ENCODE data around the gene TSPAN12.

TSPAN12 gene

DNA sequence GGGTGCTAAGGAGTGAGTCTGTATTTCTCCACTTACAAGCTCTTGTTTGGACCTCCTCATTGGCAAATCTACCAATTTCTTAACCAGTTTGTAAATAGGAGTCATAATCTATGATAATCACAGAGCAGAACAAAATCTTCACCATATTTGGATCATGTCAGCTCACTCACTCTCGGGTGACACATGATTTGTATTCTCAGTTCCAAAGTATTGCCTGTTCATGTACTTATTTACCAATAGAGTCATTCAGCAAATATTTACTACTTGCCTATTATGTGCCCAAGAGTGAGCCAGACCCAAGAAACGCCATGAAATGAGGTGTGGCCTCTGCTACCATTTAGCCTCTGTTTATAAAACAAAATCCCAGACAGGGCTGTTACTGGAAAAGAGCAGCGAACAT, 114.8 kb downstream of the TSPAN12 start:
- no peak for DNase-seq (ENCODE audit: low read depth)

DNA sequence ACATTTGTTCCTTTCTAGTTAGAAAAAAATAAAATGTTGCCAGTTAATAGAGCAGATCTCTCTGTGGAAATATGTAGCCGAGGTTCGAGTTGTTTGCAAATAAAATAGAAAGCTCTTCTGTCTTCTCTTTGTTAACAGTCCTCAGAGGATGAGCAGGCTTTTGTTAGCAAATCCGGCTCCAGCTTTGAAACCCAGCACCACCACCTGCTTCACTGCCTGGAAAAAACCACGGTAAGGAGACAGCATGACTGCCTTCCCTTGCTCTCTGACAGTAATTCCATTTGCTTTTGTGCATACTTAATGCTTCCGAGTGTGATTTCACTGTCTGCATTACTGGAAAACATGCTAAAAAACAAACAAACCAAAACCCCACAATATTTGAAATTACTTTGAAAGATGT, 115.6 kb downstream of the TSPAN12 start:
- DNase-seq (ENCODE audit: low read depth): no peak

DNA sequence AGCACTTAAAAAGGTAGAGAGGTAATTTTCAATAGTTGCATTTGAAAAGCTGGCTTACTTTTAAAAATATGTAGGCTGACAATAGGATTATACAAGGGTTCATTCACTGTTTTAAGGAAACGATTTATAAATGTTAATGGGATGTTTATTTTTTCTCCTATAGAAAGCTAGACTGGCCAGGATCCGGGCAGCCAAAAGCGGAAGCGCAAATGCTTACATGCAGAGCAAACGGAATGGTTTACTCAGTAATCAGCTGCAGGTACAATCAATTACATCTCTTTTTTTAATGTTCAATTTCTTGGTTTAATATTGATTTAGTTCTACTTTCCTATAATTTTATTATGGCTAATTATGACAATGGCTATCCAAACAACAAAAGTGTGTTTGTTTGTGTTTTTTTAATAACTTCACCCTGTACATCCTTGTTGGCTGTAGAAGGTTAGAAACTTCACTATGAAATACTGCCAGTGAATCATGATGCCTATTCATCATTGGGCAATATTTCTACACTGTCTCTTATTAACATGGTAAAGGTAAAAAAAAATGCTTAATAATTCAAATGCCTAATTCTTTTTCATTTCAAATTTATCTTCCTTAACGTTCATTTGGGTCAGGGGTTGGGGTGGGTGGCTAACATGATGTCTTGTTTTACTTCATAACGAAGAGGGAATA, 116.4 kb downstream of the TSPAN12 start:
- DNase-seq (ENCODE audit: low read depth): no peak

DNA sequence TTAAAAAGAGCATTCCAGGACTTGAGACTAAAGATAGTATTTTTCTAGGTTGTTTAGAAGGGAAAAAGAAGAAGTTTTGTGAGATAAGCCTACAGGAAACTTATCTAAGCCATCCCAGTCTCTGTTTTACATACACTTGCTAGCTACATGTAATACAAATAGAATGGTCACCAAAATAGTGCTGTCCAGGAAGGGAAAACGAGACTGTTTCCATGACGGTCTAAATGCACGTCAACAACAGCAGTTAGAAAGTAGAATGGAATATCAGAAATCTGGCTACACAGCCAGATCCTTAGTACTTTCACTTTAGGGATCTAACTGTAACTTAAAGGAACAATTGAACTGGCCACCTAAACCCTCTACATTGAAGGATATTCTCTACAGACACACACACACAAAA, 117.6 kb downstream of the TSPAN12 start:
- no peak for DNase-seq (ENCODE audit: low read depth)

DNA sequence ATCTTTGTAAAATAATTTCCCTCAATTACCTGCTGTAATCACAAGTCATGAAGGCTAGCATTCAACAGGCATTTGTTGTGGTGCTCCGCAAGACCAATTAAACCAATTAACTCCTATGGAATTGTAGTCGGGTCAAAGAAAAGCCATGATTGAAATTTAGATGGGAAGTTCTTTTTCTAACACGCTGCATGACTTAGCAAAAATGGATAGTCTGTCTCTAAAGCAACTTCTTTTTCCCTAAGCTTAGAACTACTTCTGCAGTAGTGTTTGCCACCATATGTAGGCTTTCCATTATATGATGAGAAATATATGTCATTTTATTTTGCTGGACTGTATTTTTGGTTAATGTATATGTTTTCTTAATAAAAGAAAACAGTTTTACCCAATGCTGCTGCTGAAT, 119.1 kb downstream of the TSPAN12 start:
- no peak for DNase-seq (ENCODE audit: low read depth)
